Liver (tissue), 3 donors: ENCODE results near the gene ARID3A.

Experiments used
- FOXA2 ChIP-seq: IDR thresholded peaks from 2 replicates; pipeline ENCODE4 v1.6.1; 2016; ENCODE audit warnings: antibody characterized with exemption
- GABPA ChIP-seq, 2 donors: IDR thresholded peaks in 1 of 2; conservative IDR thresholded peaks in 1 of 2; 2 replicates each; pipeline ENCODE4 v1.6.1; 2016; ENCODE audit warnings: antibody characterized with exemption in 2 of 2, mild to moderate bottlenecking in 1 of 2, moderate library complexity in 1 of 2
- NR2F2 ChIP-seq: IDR thresholded peaks from 2 replicates; pipeline ENCODE4 v1.6.1; 2016; ENCODE audit warnings: antibody characterized with exemption
- SP1 ChIP-seq: IDR thresholded peaks from 2 replicates; pipeline ENCODE4 v1.6.1; 2018; ENCODE audit warnings: antibody characterized with exemption, mild to moderate bottlenecking
- TAF1 ChIP-seq: conservative IDR thresholded peaks from 2 replicates; pipeline ENCODE4 v1.6.1; 2016; ENCODE audit warnings: antibody characterized with exemption, mild to moderate bottlenecking
- TF ChIP-seq, protein P1 (sequence below): fragments of 150-350 bp; IDR thresholded peaks from 2 replicates; pipeline ENCODE4 v1.5.1; 2017; ENCODE audit warnings: improper control_type of control experiment, low read depth, low read length; ENCODE audit not compliant: missing input control
- TF ChIP-seq, protein P2 (sequence below): IDR thresholded peaks from 2 replicates; pipeline ENCODE4 v1.6.1; 2016; ENCODE audit warnings: antibody characterized with exemption, mild to moderate bottlenecking
- TF ChIP-seq, protein P3 (sequence below): IDR thresholded peaks from 2 replicates; pipeline ENCODE4 v1.6.1; 2016; ENCODE audit warnings: antibody characterized with exemption
- donor health status: healthy.
- donor health status: healthy.

DNA sequence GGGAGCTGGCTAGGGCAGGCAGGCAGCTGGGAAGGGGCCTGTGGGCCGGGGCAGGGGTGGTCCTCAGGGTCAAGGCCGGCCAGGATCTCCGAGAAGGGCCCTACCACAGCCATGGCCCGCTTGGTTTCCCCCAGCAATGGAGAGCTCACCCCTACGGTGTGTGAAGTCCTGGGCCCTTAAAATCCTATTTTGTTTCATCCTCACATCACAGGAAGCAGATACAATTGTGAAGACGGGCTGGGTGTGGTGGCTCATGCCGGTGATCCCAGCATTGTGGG, 23.8 kb upstream of the ARID3A start:
- TF ChIP-seq, protein P1, sequence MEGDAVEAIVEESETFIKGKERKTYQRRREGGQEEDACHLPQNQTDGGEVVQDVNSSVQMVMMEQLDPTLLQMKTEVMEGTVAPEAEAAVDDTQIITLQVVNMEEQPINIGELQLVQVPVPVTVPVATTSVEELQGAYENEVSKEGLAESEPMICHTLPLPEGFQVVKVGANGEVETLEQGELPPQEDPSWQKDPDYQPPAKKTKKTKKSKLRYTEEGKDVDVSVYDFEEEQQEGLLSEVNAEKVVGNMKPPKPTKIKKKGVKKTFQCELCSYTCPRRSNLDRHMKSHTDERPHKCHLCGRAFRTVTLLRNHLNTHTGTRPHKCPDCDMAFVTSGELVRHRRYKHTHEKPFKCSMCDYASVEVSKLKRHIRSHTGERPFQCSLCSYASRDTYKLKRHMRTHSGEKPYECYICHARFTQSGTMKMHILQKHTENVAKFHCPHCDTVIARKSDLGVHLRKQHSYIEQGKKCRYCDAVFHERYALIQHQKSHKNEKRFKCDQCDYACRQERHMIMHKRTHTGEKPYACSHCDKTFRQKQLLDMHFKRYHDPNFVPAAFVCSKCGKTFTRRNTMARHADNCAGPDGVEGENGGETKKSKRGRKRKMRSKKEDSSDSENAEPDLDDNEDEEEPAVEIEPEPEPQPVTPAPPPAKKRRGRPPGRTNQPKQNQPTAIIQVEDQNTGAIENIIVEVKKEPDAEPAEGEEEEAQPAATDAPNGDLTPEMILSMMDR = no peak
- no peak for TF ChIP-seq TAF1
- no peak for TF ChIP-seq NR2F2
- no peak for TF ChIP-seq GABPA (IDR thresholded peaks at IDR 0.05 in 1 of 2, conservative IDR thresholded peaks at IDR 0.05 in 1 of 2)
- TF ChIP-seq, protein P2, sequence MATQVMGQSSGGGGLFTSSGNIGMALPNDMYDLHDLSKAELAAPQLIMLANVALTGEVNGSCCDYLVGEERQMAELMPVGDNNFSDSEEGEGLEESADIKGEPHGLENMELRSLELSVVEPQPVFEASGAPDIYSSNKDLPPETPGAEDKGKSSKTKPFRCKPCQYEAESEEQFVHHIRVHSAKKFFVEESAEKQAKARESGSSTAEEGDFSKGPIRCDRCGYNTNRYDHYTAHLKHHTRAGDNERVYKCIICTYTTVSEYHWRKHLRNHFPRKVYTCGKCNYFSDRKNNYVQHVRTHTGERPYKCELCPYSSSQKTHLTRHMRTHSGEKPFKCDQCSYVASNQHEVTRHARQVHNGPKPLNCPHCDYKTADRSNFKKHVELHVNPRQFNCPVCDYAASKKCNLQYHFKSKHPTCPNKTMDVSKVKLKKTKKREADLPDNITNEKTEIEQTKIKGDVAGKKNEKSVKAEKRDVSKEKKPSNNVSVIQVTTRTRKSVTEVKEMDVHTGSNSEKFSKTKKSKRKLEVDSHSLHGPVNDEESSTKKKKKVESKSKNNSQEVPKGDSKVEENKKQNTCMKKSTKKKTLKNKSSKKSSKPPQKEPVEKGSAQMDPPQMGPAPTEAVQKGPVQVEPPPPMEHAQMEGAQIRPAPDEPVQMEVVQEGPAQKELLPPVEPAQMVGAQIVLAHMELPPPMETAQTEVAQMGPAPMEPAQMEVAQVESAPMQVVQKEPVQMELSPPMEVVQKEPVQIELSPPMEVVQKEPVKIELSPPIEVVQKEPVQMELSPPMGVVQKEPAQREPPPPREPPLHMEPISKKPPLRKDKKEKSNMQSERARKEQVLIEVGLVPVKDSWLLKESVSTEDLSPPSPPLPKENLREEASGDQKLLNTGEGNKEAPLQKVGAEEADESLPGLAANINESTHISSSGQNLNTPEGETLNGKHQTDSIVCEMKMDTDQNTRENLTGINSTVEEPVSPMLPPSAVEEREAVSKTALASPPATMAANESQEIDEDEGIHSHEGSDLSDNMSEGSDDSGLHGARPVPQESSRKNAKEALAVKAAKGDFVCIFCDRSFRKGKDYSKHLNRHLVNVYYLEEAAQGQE = no peak
- TF ChIP-seq, protein P3, sequence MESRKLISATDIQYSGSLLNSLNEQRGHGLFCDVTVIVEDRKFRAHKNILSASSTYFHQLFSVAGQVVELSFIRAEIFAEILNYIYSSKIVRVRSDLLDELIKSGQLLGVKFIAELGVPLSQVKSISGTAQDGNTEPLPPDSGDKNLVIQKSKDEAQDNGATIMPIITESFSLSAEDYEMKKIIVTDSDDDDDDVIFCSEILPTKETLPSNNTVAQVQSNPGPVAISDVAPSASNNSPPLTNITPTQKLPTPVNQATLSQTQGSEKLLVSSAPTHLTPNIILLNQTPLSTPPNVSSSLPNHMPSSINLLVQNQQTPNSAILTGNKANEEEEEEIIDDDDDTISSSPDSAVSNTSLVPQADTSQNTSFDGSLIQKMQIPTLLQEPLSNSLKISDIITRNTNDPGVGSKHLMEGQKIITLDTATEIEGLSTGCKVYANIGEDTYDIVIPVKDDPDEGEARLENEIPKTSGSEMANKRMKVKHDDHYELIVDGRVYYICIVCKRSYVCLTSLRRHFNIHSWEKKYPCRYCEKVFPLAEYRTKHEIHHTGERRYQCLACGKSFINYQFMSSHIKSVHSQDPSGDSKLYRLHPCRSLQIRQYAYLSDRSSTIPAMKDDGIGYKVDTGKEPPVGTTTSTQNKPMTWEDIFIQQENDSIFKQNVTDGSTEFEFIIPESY = no peak
- TF ChIP-seq FOXA2 = no peak
- TF ChIP-seq SP1 = no peak
